ENCODE results near the gene NRIP1.

NRIP1 gene

GRCh38 chr21:15026370-15026769 is 38.4 kb downstream of the NRIP1 start:
- Histone ChIP-seq H3K27ac (ENCODE audit: low read depth, low read length) (no peak overlapping the region), H3K36me3 (ENCODE audit: insufficient read depth, low read length) (peaks cover 5% of the 10 kb centered on the region; the same call in 1 of the 2 replicates), H3K27me3 (ENCODE audit: insufficient read depth, low read length) (no peaks in the 10 kb centered on the region), H3K4me1 (ENCODE audit: control insufficient read depth, insufficient read depth, low read length, unreplicated experiment) (peaks cover 6% of the 10 kb centered on the region), H3K79me2 (ENCODE audit: control insufficient read depth, insufficient read depth, low read length, unreplicated experiment) (peaks cover 63% of the 10 kb centered on the region), H2AFZ (ENCODE audit: low read length, unreplicated experiment) (no peak overlapping the region), H3K4me3 (ENCODE audit: low read depth, low read length) (no peak overlapping the region)

- H3K27me3 ChIP-seq (ENCODE audit: insufficient read depth, low read length): no peaks in the 10 kb centered on the region
- peaks cover 71% of the 10 kb centered on the region for H3K79me2 ChIP-seq (ENCODE audit: control insufficient read depth, insufficient read depth, low read length, unreplicated experiment)
- H2AFZ ChIP-seq (ENCODE audit: low read length, unreplicated experiment): no peak overlapping the region
- no peaks in the 10 kb centered on the region for H3K36me3 ChIP-seq (ENCODE audit: insufficient read depth, low read length)
- no peak overlapping the region for H3K4me3 ChIP-seq (ENCODE audit: low read depth, low read length)
- no peaks in the 10 kb centered on the region for H3K4me1 ChIP-seq (ENCODE audit: control insufficient read depth, insufficient read depth, low read length, unreplicated experiment)
- no peak overlapping the region for H3K27ac ChIP-seq (ENCODE audit: low read depth, low read length)
Measured at GRCh38 chr21:15023776-15024175, 41.0 kb downstream of the NRIP1 start.

- H3K4me1 ChIP-seq (ENCODE audit: control insufficient read depth, insufficient read depth, low read length, unreplicated experiment): no peaks in the 10 kb centered on the region
- no peaks in the 10 kb centered on the region for H3K36me3 ChIP-seq (ENCODE audit: insufficient read depth, low read length)
- no peak overlapping the region for H3K4me3 ChIP-seq (ENCODE audit: low read depth, low read length)
- H3K27ac ChIP-seq (ENCODE audit: low read depth, low read length): no peak overlapping the region
- H3K79me2 ChIP-seq (ENCODE audit: control insufficient read depth, insufficient read depth, low read length, unreplicated experiment): peaks cover 76% of the 10 kb centered on the region
- H2AFZ ChIP-seq (ENCODE audit: low read length, unreplicated experiment): no peak overlapping the region
- no peaks in the 10 kb centered on the region for H3K27me3 ChIP-seq (ENCODE audit: insufficient read depth, low read length)
Measured at GRCh38 chr21:15022608-15023261, 42.1 kb downstream of the NRIP1 start.

- H3K27ac ChIP-seq (ENCODE audit: low read depth, low read length): no peak overlapping the region
- H3K79me2 ChIP-seq (ENCODE audit: control insufficient read depth, insufficient read depth, low read length, unreplicated experiment): peaks cover 69% of the 10 kb centered on the region
- H2AFZ ChIP-seq (ENCODE audit: low read length, unreplicated experiment): no peak overlapping the region
- no peaks in the 10 kb centered on the region; the same call in 1 of the 2 replicates for H3K36me3 ChIP-seq (ENCODE audit: insufficient read depth, low read length)
- H3K4me1 ChIP-seq (ENCODE audit: control insufficient read depth, insufficient read depth, low read length, unreplicated experiment): peaks cover 8% of the 10 kb centered on the region
- no peak overlapping the region for H3K4me3 ChIP-seq (ENCODE audit: low read depth, low read length)
- no peaks in the 10 kb centered on the region for H3K27me3 ChIP-seq (ENCODE audit: insufficient read depth, low read length)
Measured at GRCh38 chr21:15020797-15021196, 44.0 kb downstream of the NRIP1 start.

- Histone ChIP-seq H3K27ac (ENCODE audit: low read depth, low read length) (no peak overlapping the region), H3K27me3 (ENCODE audit: insufficient read depth, low read length) (no peaks in the 10 kb centered on the region), H3K36me3 (ENCODE audit: insufficient read depth, low read length) (no peaks in the 10 kb centered on the region; the same call in 1 of the 2 replicates), H3K4me3 (ENCODE audit: low read depth, low read length) (no peak overlapping the region), H2AFZ (ENCODE audit: low read length, unreplicated experiment) (no peak overlapping the region), H3K79me2 (ENCODE audit: control insufficient read depth, insufficient read depth, low read length, unreplicated experiment) (peaks cover 63% of the 10 kb centered on the region), H3K4me1 (ENCODE audit: control insufficient read depth, insufficient read depth, low read length, unreplicated experiment) (peaks cover 10% of the 10 kb centered on the region)
Measured at GRCh38 chr21:15018382-15018781, 46.4 kb downstream of the NRIP1 start.

- peak overlapping the region; percentile 82 for H3K27ac ChIP-seq (ENCODE audit: low read depth, low read length)
- H3K79me2 ChIP-seq (ENCODE audit: control insufficient read depth, insufficient read depth, low read length, unreplicated experiment): peaks cover 43% of the 10 kb centered on the region
- H3K36me3 ChIP-seq (ENCODE audit: insufficient read depth, low read length): no peaks in the 10 kb centered on the region; the same call in 1 of the 2 replicates
- H3K27me3 ChIP-seq (ENCODE audit: insufficient read depth, low read length): no peaks in the 10 kb centered on the region
- no peak overlapping the region for H2AFZ ChIP-seq (ENCODE audit: low read length, unreplicated experiment)
- H3K4me3 ChIP-seq (ENCODE audit: low read depth, low read length): no peak overlapping the region
- H3K4me1 ChIP-seq (ENCODE audit: control insufficient read depth, insufficient read depth, low read length, unreplicated experiment): peaks cover 10% of the 10 kb centered on the region
Measured at GRCh38 chr21:15015622-15016471, 49.0 kb downstream of the NRIP1 start.

GRCh38 chr21:15014221-15014620 is 50.6 kb downstream of the NRIP1 start:
- H3K27ac ChIP-seq (ENCODE audit: low read depth, low read length): no peak overlapping the region
- peaks cover 34% of the 10 kb centered on the region for H3K79me2 ChIP-seq (ENCODE audit: control insufficient read depth, insufficient read depth, low read length, unreplicated experiment)
- H3K4me3 ChIP-seq (ENCODE audit: low read depth, low read length): no peak overlapping the region
- peaks cover 4% of the 10 kb centered on the region; the same call in 1 of the 2 replicates for H3K36me3 ChIP-seq (ENCODE audit: insufficient read depth, low read length)
- H3K27me3 ChIP-seq (ENCODE audit: insufficient read depth, low read length): no peaks in the 10 kb centered on the region
- peaks cover 21% of the 10 kb centered on the region for H3K4me1 ChIP-seq (ENCODE audit: control insufficient read depth, insufficient read depth, low read length, unreplicated experiment)
- no peak overlapping the region for H2AFZ ChIP-seq (ENCODE audit: low read length, unreplicated experiment)

- no peaks in the 10 kb centered on the region for H3K27me3 ChIP-seq (ENCODE audit: insufficient read depth, low read length)
- no peak overlapping the region for H3K4me3 ChIP-seq (ENCODE audit: low read depth, low read length)
- peaks cover 38% of the 10 kb centered on the region for H3K79me2 ChIP-seq (ENCODE audit: control insufficient read depth, insufficient read depth, low read length, unreplicated experiment)
- peaks cover 14% of the 10 kb centered on the region for H3K36me3 ChIP-seq (ENCODE audit: insufficient read depth, low read length)
- H3K4me1 ChIP-seq (ENCODE audit: control insufficient read depth, insufficient read depth, low read length, unreplicated experiment): peaks cover 28% of the 10 kb centered on the region
- no peak overlapping the region for H3K27ac ChIP-seq (ENCODE audit: low read depth, low read length)
- H2AFZ ChIP-seq (ENCODE audit: low read length, unreplicated experiment): no peak overlapping the region
Measured at GRCh38 chr21:15011967-15012366, 52.8 kb downstream of the NRIP1 start.

GRCh38 chr21:15010645-15011044 is 54.2 kb downstream of the NRIP1 start:
- H3K36me3 ChIP-seq (ENCODE audit: insufficient read depth, low read length): peaks cover 14% of the 10 kb centered on the region
- H3K4me1 ChIP-seq (ENCODE audit: control insufficient read depth, insufficient read depth, low read length, unreplicated experiment): peaks cover 31% of the 10 kb centered on the region
- H3K4me3 ChIP-seq (ENCODE audit: low read depth, low read length): no peak overlapping the region
- H2AFZ ChIP-seq (ENCODE audit: low read length, unreplicated experiment): no peak overlapping the region
- H3K27me3 ChIP-seq (ENCODE audit: insufficient read depth, low read length): no peaks in the 10 kb centered on the region
- peak overlapping the region; percentile 85 for H3K27ac ChIP-seq (ENCODE audit: low read depth, low read length)
- peaks cover 41% of the 10 kb centered on the region for H3K79me2 ChIP-seq (ENCODE audit: control insufficient read depth, insufficient read depth, low read length, unreplicated experiment)

- Histone ChIP-seq H3K79me2 (ENCODE audit: control insufficient read depth, insufficient read depth, low read length, unreplicated experiment) (peaks cover 43% of the 10 kb centered on the region), H3K4me3 (ENCODE audit: low read depth, low read length) (no peak overlapping the region), H3K27ac (ENCODE audit: low read depth, low read length) (peak overlapping the region; percentile 85), H2AFZ (ENCODE audit: low read length, unreplicated experiment) (no peak overlapping the region), H3K4me1 (ENCODE audit: control insufficient read depth, insufficient read depth, low read length, unreplicated experiment) (peaks cover 37% of the 10 kb centered on the region), H3K27me3 (ENCODE audit: insufficient read depth, low read length) (no peaks in the 10 kb centered on the region), H3K36me3 (ENCODE audit: insufficient read depth, low read length) (peaks cover 18% of the 10 kb centered on the region)
Measured at GRCh38 chr21:15009837-15010363, 54.9 kb downstream of the NRIP1 start.
